HepG2 (cell line): ENCODE results near the gene KCTD5. TPM values are rescaled to one million over a fixed set of nuclear protein-coding genes. Genes with fewer than 3 reads are reported as not detected.

Experiments used
- ARID5B ChIP-seq: IDR thresholded peaks from 2 replicates; pipeline ENCODE4 v1.4.0; 2020; ENCODE audit warnings: mild to moderate bottlenecking, missing genetic modification reagents
- BATF2 ChIP-seq: sonication (generic); formaldehyde crosslinking; IDR thresholded peaks from 2 replicates; pipeline ENCODE4 v1.8.0; 2022; ENCODE audit warnings: mild to moderate bottlenecking, missing genetic modification reagents, moderate library complexity
- CBX2 ChIP-seq, 2 experiments: fragments of 200-600 bp in 1 of 2; sonication (generic); formaldehyde crosslinking in 1 of 2; IDR thresholded peaks; 2 replicates each; pipeline versions ENCODE4 v1.7.0 to v1.8.1; 2018 to 2022; ENCODE audit warnings: low read depth in 2 of 2, low read length in 1 of 2, mild to moderate bottlenecking in 1 of 2, missing genetic modification reagents in 1 of 2
- CREB1 ChIP-seq, 2 experiments: fragments of 450-650 bp in 1 of 2; IDR thresholded peaks; 2 replicates each; pipeline ENCODE4 v1.6.1; 2016 to 2017; ENCODE audit warnings: control low read depth in 1 of 2, mild to moderate bottlenecking in 1 of 2, missing compliant biosample characterization in 1 of 2, missing genetic modification characterization in 1 of 2
- HIC2 ChIP-seq: sonication (generic); formaldehyde crosslinking; IDR thresholded peaks from 2 replicates; pipeline ENCODE4 v1.9.0; 2022; ENCODE audit warnings: low read depth, missing genetic modification reagents
- JUN ChIP-seq: sonication (generic); formaldehyde crosslinking; IDR thresholded peaks from 2 replicates; pipeline ENCODE4 v1.4.0; 2020; ENCODE audit warnings: mild to moderate bottlenecking, missing genetic modification reagents
- NR2C2 ChIP-seq: sonication (generic); formaldehyde crosslinking; IDR thresholded peaks from 2 replicates; pipeline ENCODE4 v1.4.0; 2020; ENCODE audit warnings: missing genetic modification reagents, mild to moderate bottlenecking, moderate library complexity, borderline replicate concordance
- SRSF9 ChIP-seq: fragments of 200-400 bp; formaldehyde crosslinking; IDR thresholded peaks from 2 replicates; pipeline ENCODE4 v1.6.1; 2018; ENCODE audit warnings: borderline replicate concordance, mild to moderate bottlenecking, low read depth, low read length; ENCODE audit not compliant: insufficient read depth, poor library complexity, severe bottlenecking
- TGIF2 ChIP-seq: IDR thresholded peaks from 2 replicates; pipeline ENCODE4 v1.6.1; 2016; ENCODE audit warnings: control low read depth, missing compliant biosample characterization
- ZFX ChIP-seq: sonication (generic); formaldehyde crosslinking; IDR thresholded peaks from 2 replicates; pipeline ENCODE4 v1.4.0; 2020; ENCODE audit warnings: mild to moderate bottlenecking, low read depth, missing genetic modification reagents, moderate library complexity
- ZNF12 ChIP-seq: sonication (generic); formaldehyde crosslinking; IDR thresholded peaks from 2 replicates; pipeline ENCODE4 v1.5.0; 2020; ENCODE audit warnings: missing genetic modification reagents
- ZNF280D ChIP-seq: sonication (generic); formaldehyde crosslinking; IDR thresholded peaks from 2 replicates; pipeline ENCODE4 v1.5.1; 2020; ENCODE audit warnings: mild to moderate bottlenecking, missing genetic modification reagents
- ZNF562 ChIP-seq: sonication (generic); formaldehyde crosslinking; IDR thresholded peaks from 2 replicates; pipeline ENCODE4 v1.8.0; 2022; ENCODE audit warnings: missing genetic modification reagents, borderline replicate concordance
- polyA plus RNA-seq, 8 experiments: library from polyadenylated mRNA; depleted of rRNA in 3 of 8; stranded (reverse) in 7 of 8; unstranded in 1 of 8; fragments of >200 nt; fragmentation: Illumina TruSeq in 4 of 8; extraction: Trizol in 4 of 8; gene quantifications; 2 replicates each; pipeline versions ENCODE4 v1.2.1 to v1.2.3, GENCODE V29; 2011 to 2016; ENCODE audit warnings: low read depth in 4 of 8, missing spikeins in 1 of 8, mixed read lengths in 1 of 8; ENCODE audit not compliant: insufficient read depth in 1 of 8
- total RNA-seq, 5 experiments: library from RNA; depleted of rRNA; stranded (reverse); fragments of >200 nt; fragmentation: Illumina TruSeq; extraction: Trizol; gene quantifications; 2 replicates each; pipeline ENCODE4 v1.2.3, GENCODE V29; 2016; ENCODE audit warnings: low read depth in 1 of 5

KCTD5 gene
- total and polyA plus RNA-seq, 2 of the 13 experiments (the other 11 are each of a cell fraction or from before 2014, with no cell fraction given): 25.4 to 29.8 TPM

DNA sequence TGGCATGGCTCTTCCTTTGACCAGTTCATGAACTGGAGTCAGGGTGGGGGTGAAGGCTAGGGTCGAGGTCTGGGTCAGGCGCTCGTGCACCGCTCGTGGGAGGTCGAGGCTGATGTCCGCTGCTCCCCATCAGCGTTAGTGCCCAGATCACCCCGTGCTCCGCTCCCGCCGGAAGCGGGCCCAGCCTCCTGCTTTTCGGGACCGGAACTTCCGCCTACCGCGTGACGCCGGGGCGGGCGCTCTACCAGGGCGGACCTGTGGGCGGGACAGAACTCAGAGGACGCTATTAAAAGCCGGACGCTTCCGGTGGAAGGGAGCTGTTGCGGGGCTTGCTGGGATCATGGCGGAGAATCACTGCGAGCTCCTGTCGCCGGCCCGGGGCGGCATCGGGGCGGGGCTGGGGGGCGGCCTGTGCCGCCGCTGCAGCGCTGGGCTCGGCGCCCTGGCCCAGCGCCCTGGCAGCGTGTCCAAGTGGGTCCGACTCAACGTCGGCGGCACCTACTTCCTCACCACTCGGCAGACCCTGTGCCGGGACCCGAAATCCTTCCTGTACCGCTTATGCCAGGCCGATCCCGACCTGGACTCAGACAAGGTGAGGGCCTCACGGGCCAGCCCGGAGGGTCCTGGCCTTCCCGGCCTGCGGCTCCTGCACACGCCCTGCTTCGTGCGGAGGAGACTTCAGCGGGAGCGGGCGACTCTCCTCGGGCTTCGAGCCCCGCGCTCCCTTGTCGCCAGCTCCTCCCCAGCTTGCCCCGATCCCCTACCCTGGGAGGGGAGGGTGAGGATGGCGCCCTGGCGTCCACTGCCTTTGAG is at the start of gene KCTD5 (continued):
- TF ChIP-seq ZNF280D (CRISPR knock-in tag) (no peak; the same call in 1 of the 2 replicates), JUN (CRISPR knock-in tag) (peak; percentile 75; the same call in 1 of the 2 replicates), TGIF2 (CRISPR knock-in tag) (peak; percentile 86; the same call in 1 of the 2 replicates), ARID5B (peak; percentile 74), ZNF12 (CRISPR knock-in tag) (0 out of 2 replicates have a peak, but pooled peaks have one; percentile 23), SRSF9 (no peak), NR2C2 (CRISPR knock-in tag) (peak; percentile 88), ZFX (CRISPR knock-in tag) (peak; percentile 96), CREB1 (IDR thresholded peaks at IDR 0.05) (peak; percentile 89), CREB1 (CRISPR knock-in tag; IDR thresholded peaks at IDR 0.05) (peak; percentile 92), BATF2 (CRISPR knock-in tag) (peak; percentile 77; the same call in 1 of the 2 replicates), ZNF562 (no peak), HIC2 (no peak), CBX2 (IDR thresholded peaks at IDR 0.05; ENCODE audit: low read depth, low read length) (no peak), CBX2 (CRISPR knock-in tag; IDR thresholded peaks at IDR 0.05; ENCODE audit: low read depth) (no peak)
